PC-9 (cell line): ENCODE results near the gene SP5.

Source experiments
- EZH2 ChIP-seq: fragments of 200-600 bp; sonication (generic); IDR thresholded peaks from 2 replicates; pipeline ENCODE4 v1.8.0; 2017; ENCODE audit warnings: antibody characterized with exemption, low read depth
- TF ChIP-seq, protein P1 (sequence below): fragments of 200-600 bp; sonication (generic); conservative IDR thresholded peaks from 2 replicates; pipeline ENCODE4 v1.6.1; 2017; ENCODE audit warnings: mixed run types, antibody characterized with exemption, mild to moderate bottlenecking, moderate library complexity

GRCh38 chr2:170665743-170666142, 49.4 kb upstream of the SP5 start:
- TF ChIP-seq, protein P1, sequence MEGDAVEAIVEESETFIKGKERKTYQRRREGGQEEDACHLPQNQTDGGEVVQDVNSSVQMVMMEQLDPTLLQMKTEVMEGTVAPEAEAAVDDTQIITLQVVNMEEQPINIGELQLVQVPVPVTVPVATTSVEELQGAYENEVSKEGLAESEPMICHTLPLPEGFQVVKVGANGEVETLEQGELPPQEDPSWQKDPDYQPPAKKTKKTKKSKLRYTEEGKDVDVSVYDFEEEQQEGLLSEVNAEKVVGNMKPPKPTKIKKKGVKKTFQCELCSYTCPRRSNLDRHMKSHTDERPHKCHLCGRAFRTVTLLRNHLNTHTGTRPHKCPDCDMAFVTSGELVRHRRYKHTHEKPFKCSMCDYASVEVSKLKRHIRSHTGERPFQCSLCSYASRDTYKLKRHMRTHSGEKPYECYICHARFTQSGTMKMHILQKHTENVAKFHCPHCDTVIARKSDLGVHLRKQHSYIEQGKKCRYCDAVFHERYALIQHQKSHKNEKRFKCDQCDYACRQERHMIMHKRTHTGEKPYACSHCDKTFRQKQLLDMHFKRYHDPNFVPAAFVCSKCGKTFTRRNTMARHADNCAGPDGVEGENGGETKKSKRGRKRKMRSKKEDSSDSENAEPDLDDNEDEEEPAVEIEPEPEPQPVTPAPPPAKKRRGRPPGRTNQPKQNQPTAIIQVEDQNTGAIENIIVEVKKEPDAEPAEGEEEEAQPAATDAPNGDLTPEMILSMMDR, result no peak
- TF ChIP-seq EZH2, result no peak
